Measurements from ENCODE around the gene ZNF81. TPM values are rescaled to one million over a fixed set of nuclear protein-coding genes. Genes with fewer than 3 reads are reported as not detected.

Gene ZNF81
- total and polyA plus RNA-seq, 8 donors = 1.5 to 5.8 (median 2.7) TPM

GRCh38 chrX:47850901-47851300 is 14.2 kb downstream of the ZNF81 start:
- H3K27me3 ChIP-seq = no peaks in the 10 kb centered on the region
- no peaks in the 10 kb centered on the region for H3K4me1 ChIP-seq
- no peak for ATAC-seq
- no peak for FAIRE-seq
- TF ChIP-seq, protein P1, sequence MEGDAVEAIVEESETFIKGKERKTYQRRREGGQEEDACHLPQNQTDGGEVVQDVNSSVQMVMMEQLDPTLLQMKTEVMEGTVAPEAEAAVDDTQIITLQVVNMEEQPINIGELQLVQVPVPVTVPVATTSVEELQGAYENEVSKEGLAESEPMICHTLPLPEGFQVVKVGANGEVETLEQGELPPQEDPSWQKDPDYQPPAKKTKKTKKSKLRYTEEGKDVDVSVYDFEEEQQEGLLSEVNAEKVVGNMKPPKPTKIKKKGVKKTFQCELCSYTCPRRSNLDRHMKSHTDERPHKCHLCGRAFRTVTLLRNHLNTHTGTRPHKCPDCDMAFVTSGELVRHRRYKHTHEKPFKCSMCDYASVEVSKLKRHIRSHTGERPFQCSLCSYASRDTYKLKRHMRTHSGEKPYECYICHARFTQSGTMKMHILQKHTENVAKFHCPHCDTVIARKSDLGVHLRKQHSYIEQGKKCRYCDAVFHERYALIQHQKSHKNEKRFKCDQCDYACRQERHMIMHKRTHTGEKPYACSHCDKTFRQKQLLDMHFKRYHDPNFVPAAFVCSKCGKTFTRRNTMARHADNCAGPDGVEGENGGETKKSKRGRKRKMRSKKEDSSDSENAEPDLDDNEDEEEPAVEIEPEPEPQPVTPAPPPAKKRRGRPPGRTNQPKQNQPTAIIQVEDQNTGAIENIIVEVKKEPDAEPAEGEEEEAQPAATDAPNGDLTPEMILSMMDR (IDR thresholded peaks at IDR 0.05) = no peak
- no peak overlapping the region for H3K4me3 ChIP-seq
- intact Hi-C loops (cut with DNase I) = no loop called here
- no peak for DNase-seq
- H3K36me3 ChIP-seq = peaks cover 0 to 3% (median 0%) of the 10 kb centered on the region in 3 donors
- 69 to 79% methylated on average over 1 of the region's 1 CpG for WGBS, 2 donors
- no peaks in the 10 kb centered on the region for H3K9me3 ChIP-seq
- no peak overlapping the region for H3K27ac ChIP-seq

DNA sequence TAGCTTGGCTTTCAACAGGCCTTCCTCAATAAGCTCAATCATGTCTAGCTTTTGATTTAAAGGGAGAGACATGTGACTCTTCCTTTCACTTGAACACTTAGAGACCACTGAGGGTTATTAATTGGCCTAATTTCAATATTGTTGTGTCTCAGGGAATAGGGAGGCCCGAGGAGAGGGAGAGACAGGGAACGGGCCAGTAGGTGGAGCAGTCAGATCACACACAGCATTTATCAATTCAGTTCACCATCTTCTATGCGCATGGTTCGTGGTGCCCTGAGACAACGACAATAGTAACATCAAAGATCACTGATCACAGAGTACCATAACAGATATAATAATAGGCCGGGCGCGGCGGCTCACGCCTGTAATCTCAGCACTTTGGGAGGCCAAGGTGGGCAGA is 17.8 kb downstream of the ZNF81 start:
- DNase-seq (peak in 2 of 6 donors; percentile 2 to 27), ATAC-seq (peak in 3 of 4 donors; percentile 77 to 82 (median 82)), FAIRE-seq (no peak)
- intact Hi-C loops (cut with DNase I) = no loop called here
- Histone ChIP-seq H3K27ac (no peak overlapping the region), H3K4me3 (no peak overlapping the region), H3K27me3 (peaks cover 0 to 3% (median 0%) of the 10 kb centered on the region in 4 donors), H3K36me3 (no peaks in the 10 kb centered on the region), H3K9me3 (no peaks in the 10 kb centered on the region), H3K4me1 (no peaks in the 10 kb centered on the region)
- TF ChIP-seq, protein P1 (IDR thresholded peaks at IDR 0.05) = peak in 2 of 4 donors; percentile 10 to 24
- WGBS, 2 donors = 54 to 60% methylated on average over 10 of the region's 10 CpGs

- no peaks in the 10 kb centered on the region for H3K9me3 ChIP-seq
- intact Hi-C loops (cut with DNase I) = no loop called here
- TF ChIP-seq, protein P1 (IDR thresholded peaks at IDR 0.05) = no peak
- no peak for ATAC-seq
- no peak overlapping the region for H3K27ac ChIP-seq
- H3K36me3 ChIP-seq = no peaks in the 10 kb centered on the region
- no peaks in the 10 kb centered on the region for H3K4me1 ChIP-seq
- H3K4me3 ChIP-seq = no peak overlapping the region
- FAIRE-seq = no peak
- whole genome bisulfite sequencing, 2 donors = 45 to 51% methylated on average over 4 of the region's 4 CpGs
- DNase-seq = no peak
- H3K27me3 ChIP-seq = peaks cover 0 to 3% (median 0%) of the 10 kb centered on the region in 4 donors
Observed at GRCh38 chrX:47859686-47860085, 23.0 kb downstream of the ZNF81 start.

- ATAC-seq (peak; percentile 40 to 81 (median 69)), FAIRE-seq (no peak), DNase-seq (no peak)
- Histone ChIP-seq H3K4me3 (no peak overlapping the region), H3K27ac (peak overlapping the region in 2 of 4 donors; percentile 58 to 69), H3K9me3 (no peaks in the 10 kb centered on the region), H3K27me3 (peaks cover 0 to 3% (median 0%) of the 10 kb centered on the region in 4 donors), H3K4me1 (no peaks in the 10 kb centered on the region), H3K36me3 (no peaks in the 10 kb centered on the region)
- TF ChIP-seq, protein P1 (IDR thresholded peaks at IDR 0.05) = no peak
- WGBS, 2 donors = 2 to 5% methylated on average over 2 of the region's 2 CpGs
- intact Hi-C loops (cut with DNase I) = no loop called here
Observed at GRCh38 chrX:47862680-47863079, 26.0 kb downstream of the ZNF81 start.

DNA sequence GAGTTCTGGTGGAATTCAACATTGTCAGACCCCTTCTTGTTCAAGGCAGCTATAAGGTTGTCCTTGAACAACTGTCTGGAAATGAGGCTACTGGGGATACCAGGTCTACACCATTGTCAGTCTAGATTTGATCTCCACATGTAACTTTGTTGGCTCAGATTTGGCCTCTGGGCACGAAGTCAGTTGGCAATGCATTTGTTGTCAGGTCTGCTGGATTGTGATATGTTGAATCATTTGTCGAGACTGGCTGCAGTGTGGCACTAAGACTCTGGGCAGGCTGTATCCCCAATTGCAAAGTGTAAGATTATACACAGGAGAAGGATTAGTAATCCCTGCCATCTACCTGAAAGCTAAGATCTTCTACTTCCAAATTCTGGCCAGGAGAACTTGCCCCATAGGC is 26.5 kb downstream of the ZNF81 start:
- ATAC-seq (peak; percentile 56 to 92 (median 83)), FAIRE-seq (no peak), DNase-seq (peak in 4 of 6 donors; percentile 8 to 48 (median 40))
- Histone ChIP-seq H3K4me1 (no peaks in the 10 kb centered on the region), H3K4me3 (no peak overlapping the region), H3K27me3 (peaks cover 0 to 3% (median 0%) of the 10 kb centered on the region in 4 donors), H3K36me3 (no peaks in the 10 kb centered on the region), H3K9me3 (no peaks in the 10 kb centered on the region), H3K27ac (peak overlapping the region in 2 of 4 donors; percentile 58 to 69)
- TF ChIP-seq, protein P1 (IDR thresholded peaks at IDR 0.05) = no peak
- intact Hi-C loops (cut with DNase I) = no loop called here
- 21 to 23% methylated on average over 2 of the region's 2 CpGs for WGBS, 2 donors
